ENCODE measurements around the gene UIMC1. TPM values are rescaled to one million over a fixed set of nuclear protein-coding genes. Genes with fewer than 3 reads are reported as not detected.
"Not testable (repeated sequence)": the region's sequence is repeated elsewhere in the genome, so short reads cannot be mapped to it uniquely, and the experiment has no call there.

The UIMC1 gene
- total RNA-seq, 1 donor from 2014 or later = 72.5 TPM

DNA sequence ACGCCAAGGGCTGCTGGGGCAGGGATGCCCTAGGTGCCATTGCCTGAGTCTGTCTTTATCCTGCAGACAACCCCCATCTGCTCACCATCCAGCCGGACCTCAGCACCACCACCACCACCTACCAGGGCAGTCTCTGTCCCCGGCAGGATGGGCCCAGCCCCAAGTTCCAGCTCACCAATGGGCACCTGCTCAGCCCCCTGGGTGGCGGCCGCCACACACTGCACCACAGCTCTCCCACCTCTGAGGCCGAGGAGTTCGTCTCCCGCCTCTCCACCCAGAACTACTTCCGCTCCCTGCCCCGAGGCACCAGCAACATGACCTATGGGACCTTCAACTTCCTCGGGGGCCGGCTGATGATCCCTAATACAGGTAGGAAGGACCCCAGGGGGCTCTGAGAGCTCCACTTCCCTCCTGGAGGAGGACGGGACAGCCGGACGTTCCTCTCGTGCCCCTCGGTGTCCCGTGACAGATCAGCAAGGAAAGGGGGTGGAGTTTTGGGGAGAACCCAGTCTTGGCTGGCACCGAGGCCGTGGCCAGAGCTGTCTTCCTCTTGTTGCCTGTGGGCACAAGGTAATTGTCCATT, 132.3 kb downstream of the UIMC1 start:
- Mint-ChIP-seq H3K9me3 (no peaks in the 10 kb centered on the region), H3K4me1 (peaks cover 6% of the 10 kb centered on the region), H3K27ac (no peak overlapping the region), H3K36me3 (ENCODE audit: low read depth) (no peaks in the 10 kb centered on the region), H3K4me3 (no peak overlapping the region), H3K27me3 (peaks cover 23% of the 10 kb centered on the region)
- ChIA-PET POLR2A (no interaction called here), CTCF (no interaction called here)
- no peak for DNase-seq
- ATAC-seq (ENCODE audit: low read depth) = no peak
- TF ChIP-seq, protein P1, sequence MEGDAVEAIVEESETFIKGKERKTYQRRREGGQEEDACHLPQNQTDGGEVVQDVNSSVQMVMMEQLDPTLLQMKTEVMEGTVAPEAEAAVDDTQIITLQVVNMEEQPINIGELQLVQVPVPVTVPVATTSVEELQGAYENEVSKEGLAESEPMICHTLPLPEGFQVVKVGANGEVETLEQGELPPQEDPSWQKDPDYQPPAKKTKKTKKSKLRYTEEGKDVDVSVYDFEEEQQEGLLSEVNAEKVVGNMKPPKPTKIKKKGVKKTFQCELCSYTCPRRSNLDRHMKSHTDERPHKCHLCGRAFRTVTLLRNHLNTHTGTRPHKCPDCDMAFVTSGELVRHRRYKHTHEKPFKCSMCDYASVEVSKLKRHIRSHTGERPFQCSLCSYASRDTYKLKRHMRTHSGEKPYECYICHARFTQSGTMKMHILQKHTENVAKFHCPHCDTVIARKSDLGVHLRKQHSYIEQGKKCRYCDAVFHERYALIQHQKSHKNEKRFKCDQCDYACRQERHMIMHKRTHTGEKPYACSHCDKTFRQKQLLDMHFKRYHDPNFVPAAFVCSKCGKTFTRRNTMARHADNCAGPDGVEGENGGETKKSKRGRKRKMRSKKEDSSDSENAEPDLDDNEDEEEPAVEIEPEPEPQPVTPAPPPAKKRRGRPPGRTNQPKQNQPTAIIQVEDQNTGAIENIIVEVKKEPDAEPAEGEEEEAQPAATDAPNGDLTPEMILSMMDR (IDR thresholded peaks at IDR 0.05) = no peak
- intact Hi-C loops (cut with micrococcal nuclease) = no loop called here

- intact Hi-C loops (cut with micrococcal nuclease) = no loop called here
- ATAC-seq (ENCODE audit: low read depth) (no peak), DNase-seq (no peak)
- no peaks in the 10 kb centered on the region for H3K9me3 Mint-ChIP-seq
- peaks cover 18% of the 10 kb centered on the region for H3K27me3 Mint-ChIP-seq
- no peaks in the 10 kb centered on the region for H3K36me3 Mint-ChIP-seq (ENCODE audit: low read depth)
- CTCF ChIA-PET = no interaction called here
- peaks cover 6% of the 10 kb centered on the region for H3K4me1 Mint-ChIP-seq
- H3K4me3 Mint-ChIP-seq = no peak overlapping the region
- no peak overlapping the region for H3K27ac Mint-ChIP-seq
- POLR2A ChIA-PET = no interaction called here
- TF ChIP-seq, protein P1 (IDR thresholded peaks at IDR 0.05) = no peak
Measured at GRCh38 chr5:176873541-176874172, 132.9 kb downstream of the UIMC1 start.

DNA sequence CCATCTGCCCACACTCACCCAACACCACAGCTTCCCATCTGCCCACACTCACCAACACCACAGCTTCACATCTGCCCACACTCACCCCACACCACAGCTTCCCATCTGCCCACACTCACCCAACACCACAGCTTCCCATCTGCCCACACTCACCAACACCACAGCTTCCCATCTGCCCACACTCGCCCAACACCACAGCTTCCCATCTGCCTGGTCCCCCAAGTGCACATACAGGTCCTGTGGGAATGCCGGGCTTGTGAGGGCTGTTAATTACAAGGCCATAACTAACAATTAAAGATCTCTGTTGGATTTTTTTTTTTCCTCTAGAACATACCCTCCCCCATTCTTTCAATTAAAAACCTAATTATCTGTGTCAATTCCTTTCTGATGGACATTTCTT, 133.6 kb downstream of the UIMC1 start:
- DNase-seq; H3K9me3 Mint-ChIP-seq; H3K27ac Mint-ChIP-seq; CTCF ChIA-PET; H3K36me3 Mint-ChIP-seq (ENCODE audit: low read depth); H3K4me3 Mint-ChIP-seq; intact Hi-C loops (cut with micrococcal nuclease); H3K4me1 Mint-ChIP-seq; ATAC-seq (ENCODE audit: low read depth); POLR2A ChIA-PET: not testable (repeated sequence)
- H3K27me3 Mint-ChIP-seq = peaks cover 17% of the 10 kb centered on the region

GRCh38 chr5:176872586-176872985, 134.0 kb downstream of the UIMC1 start:
- H3K27ac Mint-ChIP-seq; H3K9me3 Mint-ChIP-seq; DNase-seq; H3K4me3 Mint-ChIP-seq; CTCF ChIA-PET; intact Hi-C loops (cut with micrococcal nuclease); H3K4me1 Mint-ChIP-seq; POLR2A ChIA-PET; H3K36me3 Mint-ChIP-seq (ENCODE audit: low read depth); ATAC-seq (ENCODE audit: low read depth): not testable (repeated sequence)
- H3K27me3 Mint-ChIP-seq = peaks cover 17% of the 10 kb centered on the region

DNA sequence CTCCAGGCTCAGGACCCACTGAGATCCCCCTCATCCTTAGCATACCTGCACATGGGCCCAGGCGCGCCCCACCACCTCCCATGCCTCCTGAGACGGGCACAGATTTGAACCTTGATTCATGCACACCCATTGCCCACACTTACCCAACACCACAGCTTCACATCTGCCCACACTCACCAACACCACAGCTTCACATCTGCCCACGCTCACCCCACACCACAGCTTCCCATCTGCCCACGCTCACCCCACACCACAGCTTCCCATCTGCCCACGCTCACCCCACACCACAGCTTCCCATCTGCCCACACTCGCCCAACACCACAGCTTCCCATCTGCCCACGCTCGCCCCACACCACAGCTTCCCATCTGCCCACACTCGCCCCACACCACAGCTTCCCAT, 135.9 kb downstream of the UIMC1 start:
- ATAC-seq (ENCODE audit: low read depth); H3K27ac Mint-ChIP-seq; POLR2A ChIA-PET; H3K4me3 Mint-ChIP-seq; H3K4me1 Mint-ChIP-seq; DNase-seq; CTCF ChIA-PET; H3K9me3 Mint-ChIP-seq; H3K36me3 Mint-ChIP-seq (ENCODE audit: low read depth); intact Hi-C loops (cut with micrococcal nuclease): not testable (repeated sequence)
- peaks cover 17% of the 10 kb centered on the region for H3K27me3 Mint-ChIP-seq

GRCh38 chr5:176870110-176870591, 136.4 kb downstream of the UIMC1 start:
- no peak for ATAC-seq (ENCODE audit: low read depth)
- Mint-ChIP-seq H3K4me3 (no peak overlapping the region), H3K4me1 (peaks cover 6% of the 10 kb centered on the region), H3K27ac (no peak overlapping the region), H3K9me3 (no peaks in the 10 kb centered on the region), H3K27me3 (peaks cover 17% of the 10 kb centered on the region), H3K36me3 (ENCODE audit: low read depth) (no peaks in the 10 kb centered on the region)
- TF ChIP-seq, protein P1 (IDR thresholded peaks at IDR 0.05) = no peak
- no peak for DNase-seq
- intact Hi-C loops (cut with micrococcal nuclease) = no loop called here
- ChIA-PET POLR2A (no interaction called here), CTCF (no interaction called here)

All from activated B cell treated with CpG ODN at 0.5 μM for 24 hours (primary cell).